GM13976 (cell line): ENCODE measurements around the gene IDH3G.

Source experiments
- DNase-seq: peaks from one replicate; pipeline ENCODE4 v3.0.0; 2012; ENCODE audit warnings: low spot score
- CTCF ChIP-seq: IDR thresholded peaks from 2 replicates; pipeline ENCODE4 v1.5.1; 2012; ENCODE audit warnings: borderline replicate concordance, mild to moderate bottlenecking; ENCODE audit not compliant: insufficient read depth; ENCODE audit errors: extremely low read depth, missing control alignments, control extremely low read depth
- in situ Hi-C: fragments of 300-500 bp; cut with MboI; formaldehyde crosslinking; loops from one replicate; pipeline ENCODE4 v1.12.0; 2022; ENCODE audit warnings: low sequenced_read_pairs, mixed read lengths, inconsistent platforms; ENCODE audit not compliant: unreplicated experiment

Gene IDH3G

GRCh38 chrX:153829799-153830639, 35.8 kb upstream of the IDH3G start, which contains the start of gene PDZD4:
Gene PDZD4, minus strand, starts transcription at chrX:153830544. Its CDS starts 246 bp downstream, at chrX:153830298.
- in situ Hi-C loops, result no loop called here
- no peak for TF ChIP-seq CTCF
- DNase-seq, result peak; percentile 29

- DNase-seq, result peak; percentile 8
- in situ Hi-C loops, result no loop called here
- no peak for TF ChIP-seq CTCF
Observed at GRCh38 chrX:153829549-153829798, 35.3 kb upstream of the IDH3G start.

- TF ChIP-seq CTCF, result no peak
- peak; percentile 28 for DNase-seq
- in situ Hi-C loops, result no loop called here
Observed at GRCh38 chrX:153828723-153829548, 34.8 kb upstream of the IDH3G start.

GRCh38 chrX:153828308-153828707, 34.1 kb upstream of the IDH3G start:
- TF ChIP-seq CTCF, result no peak
- DNase-seq, result peak; percentile 18
- in situ Hi-C loops, result no loop called here

- in situ Hi-C loops, result no loop called here
- peak; percentile 4 for DNase-seq
- TF ChIP-seq CTCF, result no peak
Observed at GRCh38 chrX:153827903-153828302, 33.7 kb upstream of the IDH3G start.

GRCh38 chrX:153827016-153827415, 32.8 kb upstream of the IDH3G start:
- no peak for TF ChIP-seq CTCF
- no peak for DNase-seq
- in situ Hi-C loops, result no loop called here
